Vagina (tissue), 2 donors: ENCODE results near the gene EPG5.

Experiments
- POLR2A ChIP-seq, 2 donors: fragments of 450-650 bp; IDR thresholded peaks; one replicate each; pipeline ENCODE4 v1.6.1; 2017; ENCODE audit warnings: antibody characterized with exemption in 2 of 2, mild to moderate bottlenecking in 2 of 2, moderate library complexity in 2 of 2
- POLR2AphosphoS5 ChIP-seq, 2 donors: sonication (generic); formaldehyde crosslinking; IDR thresholded peaks; one replicate each; pipeline ENCODE4 v1.9.0; 2017; ENCODE audit warnings: antibody characterized with exemption in 2 of 2, mild to moderate bottlenecking in 2 of 2, low read depth in 1 of 2; ENCODE audit not compliant: insufficient read depth in 1 of 2

- TF ChIP-seq POLR2AphosphoS5 (IDR thresholded peaks at IDR 0.05; ENCODE audit: insufficient read depth in 1 of 2, low read depth in 1 of 2) (no peak), POLR2A (IDR thresholded peaks at IDR 0.05) (no peak)
Observed at GRCh38 chr18:45837283-45838070, 129.7 kb downstream of the EPG5 start.
